Measurements from ENCODE around the gene KPNA1.
"Not testable (repeated sequence)": the region's sequence is repeated elsewhere in the genome, so short reads cannot be mapped to it uniquely, and the experiment has no call there.

KPNA1 gene

DNA sequence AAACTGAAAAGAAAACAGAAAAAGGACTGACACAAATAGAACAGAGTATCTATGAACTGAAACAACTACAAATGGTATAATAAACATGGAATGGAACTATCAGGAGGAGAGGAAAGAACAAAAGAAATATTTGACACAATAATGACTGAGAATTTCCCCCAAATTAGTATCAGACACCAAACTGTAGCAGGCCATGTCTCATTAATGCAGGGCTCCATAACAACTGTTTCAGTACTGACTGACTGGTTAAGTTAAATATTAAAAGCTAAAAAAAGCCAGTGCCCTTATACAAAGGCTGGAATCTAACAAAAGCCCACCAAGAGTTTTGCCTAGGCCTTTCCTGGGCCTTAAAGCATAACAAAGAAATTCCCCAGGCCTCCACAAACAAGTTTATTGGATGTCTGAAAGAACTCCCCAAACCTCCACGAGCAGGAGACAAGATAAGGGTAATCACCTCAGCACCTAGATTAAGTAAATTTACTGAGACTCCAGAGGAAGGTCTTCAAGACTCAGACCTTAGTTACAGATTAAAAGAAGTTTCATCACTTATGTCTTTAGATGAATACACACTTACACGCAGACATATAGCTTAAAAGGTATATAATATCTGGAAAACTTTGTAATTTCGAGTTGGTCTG is 45.7 kb downstream of the KPNA1 start:
- DNase-seq, result no peak

- DNase-seq, result no peak
Observed at GRCh38 chr3:122466701-122467240, 48.0 kb downstream of the KPNA1 start.

GRCh38 chr3:122464659-122465058 is 50.1 kb downstream of the KPNA1 start:
- DNase-seq, result no peak

DNA sequence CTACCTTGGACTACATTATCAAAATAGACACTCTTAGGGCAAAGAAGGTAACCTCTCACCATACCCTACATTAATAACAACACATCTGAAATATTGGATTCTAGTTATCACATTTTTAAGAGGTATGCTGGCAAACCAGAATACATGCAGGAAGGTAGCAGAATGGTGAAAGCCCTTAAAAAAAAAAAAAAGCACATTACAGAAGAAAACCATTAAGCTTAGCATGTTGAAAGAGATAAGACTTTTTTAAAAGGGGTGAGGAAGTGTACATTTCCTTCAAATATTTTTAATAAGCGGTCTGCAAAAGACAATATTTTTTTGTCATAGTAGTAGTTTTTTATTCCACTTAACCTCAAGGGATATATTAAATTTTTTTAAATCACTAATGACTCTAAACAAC is 52.3 kb downstream of the KPNA1 start:
- no peak for DNase-seq

GRCh38 chr3:122461806-122462205 is 52.9 kb downstream of the KPNA1 start:
- no peak for DNase-seq

DNA sequence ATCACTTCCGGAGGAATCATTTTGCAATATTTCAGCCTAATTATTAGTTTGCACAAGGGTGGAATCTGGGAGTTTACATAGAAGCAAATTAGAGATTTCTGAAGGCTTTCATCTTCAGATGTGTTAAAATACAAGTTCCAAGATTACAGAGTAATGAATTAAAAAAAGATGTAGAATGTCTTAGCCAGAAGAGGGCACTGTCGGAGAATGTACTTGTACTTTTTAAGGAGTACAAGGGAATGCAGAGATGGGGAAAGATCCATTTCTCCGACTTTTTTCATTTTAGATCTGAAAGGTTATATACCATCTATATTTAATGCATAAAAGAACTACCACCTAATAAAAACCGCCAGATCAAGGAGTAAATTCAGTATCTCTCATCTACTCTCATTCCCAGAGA is 55.7 kb downstream of the KPNA1 start:
- no peak for DNase-seq

- DNase-seq, result no peak
Observed at GRCh38 chr3:122457706-122458105, 57.0 kb downstream of the KPNA1 start.

GRCh38 chr3:122456074-122456473 is 58.7 kb downstream of the KPNA1 start:
- DNase-seq, result no peak

DNA sequence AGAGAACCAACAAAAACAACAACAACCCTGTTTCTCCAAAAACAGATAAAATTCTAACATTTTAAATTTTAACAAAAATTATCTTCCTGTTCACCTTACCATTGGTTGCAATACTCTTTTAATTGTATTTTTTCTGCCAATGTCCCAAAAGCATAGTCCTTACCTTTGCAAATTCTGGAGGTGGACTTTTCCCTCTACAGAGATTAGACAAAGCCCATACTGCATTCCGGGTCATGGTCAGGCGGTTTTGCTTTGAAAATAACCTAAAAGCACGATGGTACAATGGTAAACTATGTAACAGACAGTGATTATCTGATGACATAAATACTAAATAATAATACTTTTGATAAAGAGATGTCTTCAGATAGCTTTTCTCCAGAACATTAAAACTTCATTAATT is 63.4 kb downstream of the KPNA1 start:
- no peak for DNase-seq

DNA sequence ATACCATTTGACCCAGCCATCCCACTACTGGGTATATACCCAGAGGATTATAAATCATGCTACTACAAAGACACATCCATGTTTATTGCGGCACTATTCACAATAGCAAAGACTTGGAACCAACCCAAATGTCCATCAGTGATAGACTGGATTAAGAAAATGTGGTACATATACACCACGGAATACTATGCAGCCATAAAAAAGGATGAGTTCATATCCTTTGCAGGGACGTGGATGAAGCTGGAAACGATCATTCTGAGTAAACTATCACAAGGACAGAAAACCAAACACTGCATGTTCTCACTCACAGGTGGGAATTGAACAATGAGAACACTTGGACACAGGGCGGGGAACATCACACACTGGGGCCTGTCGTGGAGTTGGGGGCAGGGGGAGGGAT is 66.5 kb downstream of the KPNA1 start:
- DNase-seq, result not testable (repeated sequence)

- not testable (repeated sequence) for DNase-seq
Observed at GRCh38 chr3:122444491-122444887, 70.2 kb downstream of the KPNA1 start.

GRCh38 chr3:122443762-122444490 is 70.8 kb downstream of the KPNA1 start:
- DNase-seq, result not testable (repeated sequence)

GRCh38 chr3:122443090-122443489 is 71.6 kb downstream of the KPNA1 start:
- no peak for DNase-seq

GRCh38 chr3:122435950-122436349 is 78.8 kb downstream of the KPNA1 start:
- no peak for DNase-seq

DNA sequence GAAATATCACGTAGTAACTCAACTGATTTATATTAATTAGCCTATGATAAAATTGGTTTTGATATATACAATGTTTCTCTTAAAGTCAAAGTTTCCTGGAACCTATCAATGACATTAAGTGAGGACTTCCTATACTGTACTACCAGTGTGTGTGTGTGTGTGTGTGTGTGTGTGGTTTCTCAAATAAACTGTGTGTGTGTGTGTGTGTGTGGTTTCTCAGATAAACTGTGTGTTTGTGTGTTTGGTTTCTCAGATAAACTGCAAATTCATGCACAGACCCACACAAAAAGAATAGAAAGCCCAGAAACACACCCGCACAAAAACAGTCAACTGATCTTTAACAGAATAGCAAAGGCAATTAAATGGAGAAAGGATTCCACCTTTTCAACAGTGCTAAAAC is 84.4 kb downstream of the KPNA1 start:
- no peak for DNase-seq

GRCh38 chr3:122427857-122428471 is 86.8 kb downstream of the KPNA1 start:
- no peak for DNase-seq

GRCh38 chr3:122421836-122422235 is 92.9 kb downstream of the KPNA1 start:
- DNase-seq, result no peak

GRCh38 chr3:122421101-122421500 is 93.6 kb downstream of the KPNA1 start:
- DNase-seq, result no peak

DNA sequence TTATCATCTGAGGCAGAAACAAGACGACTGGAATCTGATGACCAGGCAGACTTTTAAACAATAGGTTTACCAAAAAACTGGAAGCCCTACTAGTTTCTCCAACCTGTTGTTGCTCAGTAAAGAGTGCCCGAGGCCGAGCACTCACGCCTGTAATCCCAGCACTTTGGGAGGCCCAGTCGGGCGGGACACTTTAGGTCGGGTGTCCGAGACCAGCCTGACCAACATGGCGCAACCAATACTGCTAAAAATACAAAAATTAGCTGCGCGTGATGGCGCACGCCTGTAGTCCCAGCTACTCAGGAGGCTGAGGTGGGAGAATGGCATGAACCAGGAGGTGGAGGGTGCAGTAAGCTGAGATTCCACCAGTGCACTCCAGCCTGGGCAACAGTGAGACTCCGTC is 97.8 kb downstream of the KPNA1 start:
- no peak for DNase-seq

DNA sequence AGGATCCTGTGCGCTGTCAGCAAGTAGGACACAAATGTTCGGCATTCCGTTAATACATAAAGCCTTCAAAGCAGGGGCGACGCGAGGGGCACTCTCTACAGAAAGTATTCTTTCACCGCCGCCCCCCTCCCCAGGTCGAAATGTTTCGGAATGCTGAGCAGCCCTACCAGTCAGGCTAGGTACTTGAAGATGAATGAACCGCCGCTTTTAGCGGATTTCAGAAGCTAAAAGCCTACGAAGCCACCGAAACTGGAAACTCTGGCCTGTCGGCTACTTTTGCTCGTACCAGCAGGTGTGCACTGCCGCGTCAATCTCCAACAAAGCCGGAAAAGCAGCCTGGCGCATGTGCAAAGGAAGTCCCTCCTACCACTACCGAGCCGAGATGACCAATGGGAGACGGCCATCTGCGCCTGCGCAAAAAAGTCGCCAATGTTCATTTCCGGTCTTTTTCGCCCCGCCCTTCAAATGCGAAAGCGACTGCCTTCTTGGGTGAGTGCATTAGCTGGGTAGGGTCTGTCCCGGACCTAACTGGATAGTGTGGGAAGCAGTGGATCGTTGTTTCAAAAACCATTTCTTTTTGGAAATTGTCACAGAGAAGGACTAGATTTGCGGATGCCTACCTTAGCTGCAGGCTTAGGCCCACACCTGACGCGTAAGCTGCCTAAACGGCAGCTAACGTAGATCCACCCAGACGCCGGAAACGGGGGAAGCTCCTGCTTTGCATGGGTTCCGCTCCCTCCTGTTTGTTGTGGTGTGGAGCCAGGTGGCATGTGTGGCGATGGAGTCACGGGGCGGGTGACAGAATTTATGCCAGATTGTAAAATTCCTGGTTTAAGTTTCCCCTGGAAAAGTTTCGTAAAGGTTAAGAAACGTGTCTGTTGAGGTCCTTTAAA is 98.7 kb downstream of the KPNA1 start, which contains the start of gene WDR5B:
TSS of gene WDR5B (minus strand) at position 301 of the 893 bp plus-strand sequence. CDS start 534 bp downstream, outside the sequence.
- DNase-seq, result peak; percentile 98 to 99

DNA sequence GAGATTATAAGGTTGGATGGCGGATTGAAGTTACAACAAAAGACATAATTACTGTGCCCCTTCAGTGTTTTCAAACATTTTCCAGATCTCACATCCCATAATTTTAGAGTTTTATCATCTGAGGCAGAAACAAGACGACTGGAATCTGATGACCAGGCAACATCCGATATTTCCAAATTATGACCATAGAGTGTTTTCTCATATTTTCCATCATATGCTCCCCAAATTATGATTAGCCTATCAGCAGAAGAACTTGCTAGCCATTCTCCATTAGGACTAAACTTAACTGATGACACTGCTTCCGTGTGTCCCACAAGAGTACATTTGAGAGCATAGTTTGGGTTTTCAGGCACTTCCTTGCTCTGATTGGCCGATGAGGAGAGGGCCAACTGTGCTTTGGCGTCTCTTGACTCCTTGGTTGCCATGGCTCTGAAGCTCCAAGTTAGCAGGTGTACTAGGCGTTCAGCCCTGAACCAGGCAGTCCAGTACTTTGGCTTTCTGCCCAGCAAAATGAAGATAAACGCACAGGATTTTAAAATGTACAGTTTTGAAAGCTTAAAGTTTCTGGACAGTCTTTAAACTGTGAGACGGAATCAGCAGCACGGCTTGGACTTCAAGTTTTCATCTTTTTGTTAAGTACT is 99.5 kb downstream of the KPNA1 start:
- DNase-seq, result peak; percentile 39 to 50

GRCh38 chr3:122414391-122414790 is 100.3 kb downstream of the KPNA1 start:
- DNase-seq, result no peak

Data from stimulated activated CD4-positive, alpha-beta T cell treated with anti-CD3 and anti-CD28 coated beads, Interleukin-2, amount 100 ng/mL, for 24 hours (primary cell).